Measurements from ENCODE around the gene ANGPTL8. TPM values are rescaled to one million over a fixed set of nuclear protein-coding genes. Genes with fewer than 3 reads are reported as not detected.

The ANGPTL8 gene
- total and polyA plus RNA-seq, 12 donors = 0.34 to 13.0 (median 1.7) TPM; not detected in 6

GRCh38 chr19:11195681-11196080 lies 43.7 kb upstream of the ANGPTL8 start:
- Histone ChIP-seq H3K36me3 (peaks cover 7 to 72% (median 40%) of the 10 kb centered on the region in 9 donors), H3K27ac (peak overlapping the region in 9 of 10 donors; percentile 80 to 98 (median 91)), H3K9me3 (no peaks in the 10 kb centered on the region), H3K27me3 (peaks cover 0 to 7% (median 0%) of the 10 kb centered on the region in 7 donors), H3K4me1 (peaks cover 20 to 79% (median 68%) of the 10 kb centered on the region in 9 donors), H3K4me3 (peak overlapping the region in 9 of 10 donors; percentile 57 to 88 (median 68))
- TF ChIP-seq CTCF (IDR thresholded peaks at IDR 0.05) = no peak
- intact Hi-C loops (cut with DNase I) = loop anchor here in 6 of 10 donors (2.0 to 5.0 kb wide), 4 partner anchors 38 to 59 kb away; partner anchors contain the start of gene SPC24 (in 3 of the 6)
- 37 to 42% methylated on average over 12 of the region's 12 CpGs for WGBS, 2 donors
- DNase-seq = no peak
- no peak for ATAC-seq

GRCh38 chr19:11196406-11197287 lies 42.8 kb upstream of the ANGPTL8 start:
- ATAC-seq = peak; percentile 34 to 61 (median 45)
- Histone ChIP-seq H3K4me1 (peaks cover 16 to 69% (median 58%) of the 10 kb centered on the region in 9 donors), H3K27me3 (peaks cover 0 to 7% (median 0%) of the 10 kb centered on the region in 7 donors), H3K36me3 (peaks cover 7 to 72% (median 32%) of the 10 kb centered on the region in 9 donors), H3K9me3 (no peaks in the 10 kb centered on the region), H3K4me3 (peak overlapping the region; percentile 57 to 88 (median 66)), H3K27ac (peak overlapping the region; percentile 82 to 98 (median 90))
- 6 to 9% methylated on average over 46 to 47 of the region's 47 CpGs for WGBS, 2 donors
- TF ChIP-seq CTCF (IDR thresholded peaks at IDR 0.05) = no peak
- intact Hi-C loops (cut with DNase I) = loop anchor here in 6 of 10 donors (2.0 to 5.0 kb wide), 4 partner anchors 39 to 60 kb away; partner anchors contain the start of gene SPC24 (in 3 of the 6)
- peak; percentile 37 to 67 for DNase-seq

- H3K27ac ChIP-seq = peak within 1 kb of the TSS; percentile 82 to 98 (median 90)
- TF ChIP-seq CTCF (IDR thresholded peaks at IDR 0.05) = peak in 3 of 9 donors; percentile 31 to 34 (median 32)
- peaks cover 7 to 72% (median 25%) of the 10 kb centered on the region in 9 donors for H3K36me3 ChIP-seq
- peak; percentile 78 to 93 (median 86) for ATAC-seq
- peak; percentile 82 to 91 for DNase-seq
- peaks cover 0 to 7% (median 0%) of the 10 kb centered on the region in 7 donors for H3K27me3 ChIP-seq
- no peaks in the 10 kb centered on the region for H3K9me3 ChIP-seq
- peaks cover 16 to 64% (median 49%) of the 10 kb centered on the region in 9 donors for H3K4me1 ChIP-seq
- intact Hi-C loops (cut with DNase I) = loop anchor here in 6 of 10 donors (2.0 to 5.0 kb wide), 4 partner anchors 40 to 61 kb away; partner anchors contain the start of gene SPC24 (in 3 of the 6)
- H3K4me3 ChIP-seq = peak within 1 kb of the TSS; percentile 57 to 88 (median 66)
- WGBS, 2 donors = 1% methylated on average over 43 to 78 of the region's 78 CpGs
These were observed 41.9 kb upstream of the ANGPTL8 start, which contains the start of gene KANK2 for GRCh38 chr19:11197291-11198174. KANK2 (minus strand) TSS chr19:11197545; CDS start chr19:11194511, 3,034 bp downstream.

All from heart right ventricle (tissue), 16 donors.